SK-N-SH treated with all-trans-retinoic acid at 6 μM for 48 hours (cell line): ENCODE data around the gene CHSY3.

Experiments
- GLIS3 ChIP-seq: fragments of 250-450 bp; sonication (Bioruptor Pico); IDR thresholded peaks from 2 replicates; pipeline ENCODE4 v1.5.0; 2020; ENCODE audit warnings: mild to moderate bottlenecking, moderate library complexity
- OSR1 ChIP-seq: fragments of 250-450 bp; sonication (Bioruptor Pico); IDR thresholded peaks from 2 replicates; pipeline ENCODE4 v1.8.0; 2022; ENCODE audit warnings: moderate library complexity, mild to moderate bottlenecking, inconsistent platforms
- PPARA ChIP-seq: fragments of 250-450 bp; sonication (Bioruptor Pico); IDR thresholded peaks from 2 replicates; pipeline ENCODE4 v1.5.0; 2020; ENCODE audit warnings: mild to moderate bottlenecking, borderline replicate concordance
- RARB ChIP-seq: fragments of 250-450 bp; sonication (Bioruptor Pico); IDR thresholded peaks from 2 replicates; pipeline ENCODE4 v1.8.0; 2021; ENCODE audit warnings: mild to moderate bottlenecking, moderate library complexity
- TOX ChIP-seq: fragments of 250-450 bp; sonication (Bioruptor Pico); IDR thresholded peaks from 2 replicates; pipeline ENCODE4 v1.8.0; 2021; ENCODE audit warnings: mild to moderate bottlenecking, moderate library complexity, borderline replicate concordance
- TSHZ2 ChIP-seq: fragments of 250-450 bp; sonication (Bioruptor Pico); IDR thresholded peaks from 2 replicates; pipeline ENCODE4 v1.5.0; 2020; ENCODE audit warnings: mild to moderate bottlenecking, moderate library complexity
- ZC3H10 ChIP-seq: fragments of 250-450 bp; sonication (Bioruptor Pico); IDR thresholded peaks from 2 replicates; pipeline ENCODE4 v1.5.1; 2021; ENCODE audit warnings: mild to moderate bottlenecking, moderate library complexity
- ZFP3 ChIP-seq: fragments of 250-450 bp; sonication (Bioruptor Pico); IDR thresholded peaks from 2 replicates; pipeline ENCODE4 v1.5.0; 2020; ENCODE audit warnings: mild to moderate bottlenecking, moderate library complexity
- ZFP30 ChIP-seq: fragments of 450-650 bp; formaldehyde crosslinking; IDR thresholded peaks from 2 replicates; pipeline ENCODE4 v1.5.0; 2022; ENCODE audit warnings: mild to moderate bottlenecking, moderate library complexity
- ZNF565 ChIP-seq: fragments of 450-650 bp; formaldehyde crosslinking; conservative IDR thresholded peaks from 2 replicates; pipeline ENCODE4 v1.5.0; 2020; ENCODE audit warnings: low read depth, mild to moderate bottlenecking, moderate library complexity
- TF ChIP-seq, protein P1 (sequence below): fragments of 250-450 bp; sonication (Bioruptor Pico); IDR thresholded peaks from 2 replicates; pipeline ENCODE4 v1.5.1; 2021; ENCODE audit warnings: mild to moderate bottlenecking, moderate library complexity
- TF ChIP-seq, protein P2 (sequence below): fragments of 250-450 bp; sonication (Bioruptor Pico); IDR thresholded peaks from 2 replicates; pipeline ENCODE4 v1.8.0; 2020; ENCODE audit warnings: mild to moderate bottlenecking, moderate library complexity, borderline replicate concordance

GRCh38 chr5:129884322-129884721 lies 19.9 kb upstream of the CHSY3 start:
- no peak for TF ChIP-seq OSR1
- TF ChIP-seq TSHZ2, result no peak
- TF ChIP-seq ZNF565 (CRISPR knock-in tag), result no peak
- no peak for TF ChIP-seq GLIS3 (CRISPR knock-in tag)
- TF ChIP-seq, protein P1, sequence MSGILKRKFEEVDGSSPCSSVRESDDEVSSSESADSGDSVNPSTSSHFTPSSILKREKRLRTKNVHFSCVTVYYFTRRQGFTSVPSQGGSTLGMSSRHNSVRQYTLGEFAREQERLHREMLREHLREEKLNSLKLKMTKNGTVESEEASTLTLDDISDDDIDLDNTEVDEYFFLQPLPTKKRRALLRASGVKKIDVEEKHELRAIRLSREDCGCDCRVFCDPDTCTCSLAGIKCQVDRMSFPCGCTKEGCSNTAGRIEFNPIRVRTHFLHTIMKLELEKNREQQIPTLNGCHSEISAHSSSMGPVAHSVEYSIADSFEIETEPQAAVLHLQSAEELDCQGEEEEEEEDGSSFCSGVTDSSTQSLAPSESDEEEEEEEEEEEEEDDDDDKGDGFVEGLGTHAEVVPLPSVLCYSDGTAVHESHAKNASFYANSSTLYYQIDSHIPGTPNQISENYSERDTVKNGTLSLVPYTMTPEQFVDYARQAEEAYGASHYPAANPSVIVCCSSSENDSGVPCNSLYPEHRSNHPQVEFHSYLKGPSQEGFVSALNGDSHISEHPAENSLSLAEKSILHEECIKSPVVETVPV (CRISPR knock-in tag), result no peak
- TF ChIP-seq RARB (CRISPR knock-in tag), result no peak
- no peak for TF ChIP-seq ZC3H10 (CRISPR knock-in tag)
- TF ChIP-seq ZFP3 (CRISPR knock-in tag), result no peak
- TF ChIP-seq ZFP30, result no peak
- TF ChIP-seq TOX, result no peak
- TF ChIP-seq, protein P2, sequence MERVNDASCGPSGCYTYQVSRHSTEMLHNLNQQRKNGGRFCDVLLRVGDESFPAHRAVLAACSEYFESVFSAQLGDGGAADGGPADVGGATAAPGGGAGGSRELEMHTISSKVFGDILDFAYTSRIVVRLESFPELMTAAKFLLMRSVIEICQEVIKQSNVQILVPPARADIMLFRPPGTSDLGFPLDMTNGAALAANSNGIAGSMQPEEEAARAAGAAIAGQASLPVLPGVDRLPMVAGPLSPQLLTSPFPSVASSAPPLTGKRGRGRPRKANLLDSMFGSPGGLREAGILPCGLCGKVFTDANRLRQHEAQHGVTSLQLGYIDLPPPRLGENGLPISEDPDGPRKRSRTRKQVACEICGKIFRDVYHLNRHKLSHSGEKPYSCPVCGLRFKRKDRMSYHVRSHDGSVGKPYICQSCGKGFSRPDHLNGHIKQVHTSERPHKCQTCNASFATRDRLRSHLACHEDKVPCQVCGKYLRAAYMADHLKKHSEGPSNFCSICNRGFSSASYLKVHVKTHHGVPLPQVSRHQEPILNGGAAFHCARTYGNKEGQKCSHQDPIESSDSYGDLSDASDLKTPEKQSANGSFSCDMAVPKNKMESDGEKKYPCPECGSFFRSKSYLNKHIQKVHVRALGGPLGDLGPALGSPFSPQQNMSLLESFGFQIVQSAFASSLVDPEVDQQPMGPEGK (CRISPR knock-in tag), result no peak
- TF ChIP-seq PPARA (CRISPR knock-in tag), result no peak
